ENCODE measurements around the gene OR13C4. TPM values are rescaled to one million over a fixed set of nuclear protein-coding genes. Genes with fewer than 3 reads are reported as not detected.

OR13C4 gene
- polyA plus RNA-seq, 1 of the 3 experiments (the other 2 are of a cell fraction): not detected

DNA sequence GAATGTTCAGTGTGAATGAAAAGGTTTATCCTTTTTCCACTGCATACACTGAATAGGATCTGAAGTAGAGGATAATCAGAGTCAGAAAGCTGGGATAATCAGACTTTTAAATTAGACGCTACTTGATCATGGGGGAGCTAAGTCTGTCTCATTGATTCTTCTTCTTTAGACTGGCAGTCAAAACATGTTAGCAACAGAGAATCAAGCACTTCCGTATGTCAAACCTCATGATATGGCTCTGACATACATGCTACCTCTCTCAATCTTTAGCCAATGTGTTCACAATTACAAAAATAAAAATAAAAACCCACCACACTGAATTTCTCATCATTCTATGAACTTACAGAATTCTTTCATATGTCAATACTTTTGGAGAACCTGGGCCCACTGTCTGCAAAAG, 42.0 kb downstream of the OR13C4 start:
- Histone ChIP-seq H4K20me1 (ENCODE audit: insufficient read depth) (no peaks in the 10 kb centered on the region), H3K4me3 (ENCODE audit: low read depth in 2 of 2, low read length in 1 of 2) (no peak overlapping the region), H3K4me2 (no peak overlapping the region), H3K27ac (ENCODE audit: low read depth in 2 of 2, low read length in 1 of 2) (no peak overlapping the region), H2AFZ (ENCODE audit: low read depth) (no peak overlapping the region), H3K9me2 (no peaks in the 10 kb centered on the region), H3K27me3 (ENCODE audit: insufficient read depth) (no peaks in the 10 kb centered on the region), H3F3A (replicated peaks; ENCODE audit: insufficient read depth) (no peaks in the 10 kb centered on the region), H3K9ac (no peak overlapping the region), H3K79me2 (ENCODE audit: insufficient read depth) (no peaks in the 10 kb centered on the region), H3K4me1 (ENCODE audit: control insufficient read depth in 1 of 2, insufficient read depth in 2 of 2, low read depth in 1 of 2, low read length in 1 of 2) (no peaks in the 10 kb centered on the region), H3K36me3 (replicated peaks in 1 of 2; ENCODE audit: control insufficient read depth in 1 of 2, insufficient read depth in 2 of 2, low read length in 1 of 2) (no peaks in the 10 kb centered on the region), H3K9me3 (no peaks in the 10 kb centered on the region)
- ChIA-PET CTCF (interaction anchor here (1.9 kb wide), 1 partner anchor 10 kb away, joined by 6 read pairs; no protein-coding TSS in a partner anchor), POLR2A (no interaction called here)
- no peak for DNase-seq
- WGBS (ENCODE audit: low lambda C conversion rate): 2% methylated on average over 2 of the region's 2 CpGs
- no peak for TF ChIP-seq TCF12 (IDR thresholded peaks at IDR 0.05)

DNA sequence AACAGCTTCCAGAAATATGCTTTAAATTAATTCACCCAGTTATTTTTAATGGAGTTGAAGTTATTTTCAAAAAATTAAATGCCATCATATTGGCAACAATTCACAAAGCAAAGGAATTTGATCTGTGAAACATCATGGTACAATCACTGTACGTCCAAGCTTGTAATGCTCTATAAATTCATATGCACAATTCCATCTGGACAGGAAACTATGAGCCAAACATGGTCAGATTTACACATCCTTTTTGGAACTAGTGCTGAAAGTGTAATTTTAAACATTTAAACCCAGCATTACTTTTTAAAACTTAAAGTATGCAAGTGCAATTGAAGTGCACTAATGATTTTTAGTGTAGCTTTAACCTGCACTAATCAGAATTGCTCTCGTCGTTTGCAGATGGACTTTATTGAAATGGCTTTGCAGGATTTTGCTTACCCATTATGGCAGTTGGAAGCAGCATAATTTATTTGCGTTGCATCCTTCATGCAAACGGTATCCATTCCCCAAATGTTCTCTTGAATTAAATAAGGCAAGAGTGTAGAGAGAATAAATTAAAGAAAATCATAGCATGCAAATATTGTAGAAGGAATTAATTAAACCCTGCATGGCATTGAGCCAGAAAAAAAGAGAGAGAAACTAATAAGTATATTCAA, 44.0 kb downstream of the OR13C4 start:
- CTCF ChIA-PET: no interaction called here
- POLR2A ChIA-PET: no interaction called here
- WGBS (ENCODE audit: low lambda C conversion rate): 2% methylated on average over 5 of the region's 5 CpGs

More for the DNA sequence above, 44.0 kb downstream of the OR13C4 start:
- Histone ChIP-seq H2AFZ (ENCODE audit: low read depth) (no peak overlapping the region), H3K4me1 (ENCODE audit: control insufficient read depth in 1 of 2, insufficient read depth in 2 of 2, low read depth in 1 of 2, low read length in 1 of 2) (no peaks in the 10 kb centered on the region), H3K36me3 (replicated peaks in 1 of 2; ENCODE audit: control insufficient read depth in 1 of 2, insufficient read depth in 2 of 2, low read length in 1 of 2) (no peaks in the 10 kb centered on the region), H3K4me2 (no peak overlapping the region), H3K4me3 (ENCODE audit: low read depth in 2 of 2, low read length in 1 of 2) (no peak overlapping the region), H3K9me3 (no peaks in the 10 kb centered on the region), H3K79me2 (ENCODE audit: insufficient read depth) (no peaks in the 10 kb centered on the region), H3K27ac (ENCODE audit: low read depth in 2 of 2, low read length in 1 of 2) (no peak overlapping the region), H3K27me3 (ENCODE audit: insufficient read depth) (no peaks in the 10 kb centered on the region), H3K9me2 (no peaks in the 10 kb centered on the region), H3K9ac (no peak overlapping the region), H3F3A (replicated peaks; ENCODE audit: insufficient read depth) (no peaks in the 10 kb centered on the region), H4K20me1 (ENCODE audit: insufficient read depth) (no peaks in the 10 kb centered on the region)
- DNase-seq: no peak
- TF ChIP-seq RAD21 (IDR thresholded peaks at IDR 0.05; ENCODE audit: low read length) (no peak), MEF2A (IDR thresholded peaks at IDR 0.05; ENCODE audit: borderline replicate concordance, low read depth) (no peak), YY1 (IDR thresholded peaks at IDR 0.05; ENCODE audit: low read depth) (no peak), GATA2 (CRISPR knock-in tag; IDR thresholded peaks at IDR 0.05) (no peak), GABPA (IDR thresholded peaks at IDR 0.05; ENCODE audit: low read depth) (no peak), EZH2phosphoT487 (IDR thresholded peaks at IDR 0.05; ENCODE audit: borderline replicate concordance, low read depth) (no peak)
- TF ChIP-seq, protein P1, sequence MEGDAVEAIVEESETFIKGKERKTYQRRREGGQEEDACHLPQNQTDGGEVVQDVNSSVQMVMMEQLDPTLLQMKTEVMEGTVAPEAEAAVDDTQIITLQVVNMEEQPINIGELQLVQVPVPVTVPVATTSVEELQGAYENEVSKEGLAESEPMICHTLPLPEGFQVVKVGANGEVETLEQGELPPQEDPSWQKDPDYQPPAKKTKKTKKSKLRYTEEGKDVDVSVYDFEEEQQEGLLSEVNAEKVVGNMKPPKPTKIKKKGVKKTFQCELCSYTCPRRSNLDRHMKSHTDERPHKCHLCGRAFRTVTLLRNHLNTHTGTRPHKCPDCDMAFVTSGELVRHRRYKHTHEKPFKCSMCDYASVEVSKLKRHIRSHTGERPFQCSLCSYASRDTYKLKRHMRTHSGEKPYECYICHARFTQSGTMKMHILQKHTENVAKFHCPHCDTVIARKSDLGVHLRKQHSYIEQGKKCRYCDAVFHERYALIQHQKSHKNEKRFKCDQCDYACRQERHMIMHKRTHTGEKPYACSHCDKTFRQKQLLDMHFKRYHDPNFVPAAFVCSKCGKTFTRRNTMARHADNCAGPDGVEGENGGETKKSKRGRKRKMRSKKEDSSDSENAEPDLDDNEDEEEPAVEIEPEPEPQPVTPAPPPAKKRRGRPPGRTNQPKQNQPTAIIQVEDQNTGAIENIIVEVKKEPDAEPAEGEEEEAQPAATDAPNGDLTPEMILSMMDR (IDR thresholded peaks at IDR 0.05): no peak
- TF ChIP-seq, protein P2, sequence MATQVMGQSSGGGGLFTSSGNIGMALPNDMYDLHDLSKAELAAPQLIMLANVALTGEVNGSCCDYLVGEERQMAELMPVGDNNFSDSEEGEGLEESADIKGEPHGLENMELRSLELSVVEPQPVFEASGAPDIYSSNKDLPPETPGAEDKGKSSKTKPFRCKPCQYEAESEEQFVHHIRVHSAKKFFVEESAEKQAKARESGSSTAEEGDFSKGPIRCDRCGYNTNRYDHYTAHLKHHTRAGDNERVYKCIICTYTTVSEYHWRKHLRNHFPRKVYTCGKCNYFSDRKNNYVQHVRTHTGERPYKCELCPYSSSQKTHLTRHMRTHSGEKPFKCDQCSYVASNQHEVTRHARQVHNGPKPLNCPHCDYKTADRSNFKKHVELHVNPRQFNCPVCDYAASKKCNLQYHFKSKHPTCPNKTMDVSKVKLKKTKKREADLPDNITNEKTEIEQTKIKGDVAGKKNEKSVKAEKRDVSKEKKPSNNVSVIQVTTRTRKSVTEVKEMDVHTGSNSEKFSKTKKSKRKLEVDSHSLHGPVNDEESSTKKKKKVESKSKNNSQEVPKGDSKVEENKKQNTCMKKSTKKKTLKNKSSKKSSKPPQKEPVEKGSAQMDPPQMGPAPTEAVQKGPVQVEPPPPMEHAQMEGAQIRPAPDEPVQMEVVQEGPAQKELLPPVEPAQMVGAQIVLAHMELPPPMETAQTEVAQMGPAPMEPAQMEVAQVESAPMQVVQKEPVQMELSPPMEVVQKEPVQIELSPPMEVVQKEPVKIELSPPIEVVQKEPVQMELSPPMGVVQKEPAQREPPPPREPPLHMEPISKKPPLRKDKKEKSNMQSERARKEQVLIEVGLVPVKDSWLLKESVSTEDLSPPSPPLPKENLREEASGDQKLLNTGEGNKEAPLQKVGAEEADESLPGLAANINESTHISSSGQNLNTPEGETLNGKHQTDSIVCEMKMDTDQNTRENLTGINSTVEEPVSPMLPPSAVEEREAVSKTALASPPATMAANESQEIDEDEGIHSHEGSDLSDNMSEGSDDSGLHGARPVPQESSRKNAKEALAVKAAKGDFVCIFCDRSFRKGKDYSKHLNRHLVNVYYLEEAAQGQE (IDR thresholded peaks at IDR 0.05; ENCODE audit: low read depth, low read length): no peak
- TF ChIP-seq, protein P3, sequence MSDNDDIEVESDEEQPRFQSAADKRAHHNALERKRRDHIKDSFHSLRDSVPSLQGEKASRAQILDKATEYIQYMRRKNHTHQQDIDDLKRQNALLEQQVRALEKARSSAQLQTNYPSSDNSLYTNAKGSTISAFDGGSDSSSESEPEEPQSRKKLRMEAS (IDR thresholded peaks at IDR 0.05; ENCODE audit: low read depth): no peak

Other genes starting within 250 kb of the OR13C4 start
- gene OR13F1, start 22.9 kb downstream of the OR13C4 start, polyA plus RNA-seq (2012; rRNA removed): not detected in 2 replicates
- not detected in 2 replicates for gene OR13C3, start 9.6 kb upstream of the OR13C4 start, polyA plus RNA-seq (2012; rRNA removed)
- not detected in 2 replicates for gene OR13C8, start 42.0 kb upstream of the OR13C4 start, polyA plus RNA-seq (2012; rRNA removed)
- not detected in 2 replicates for gene OR13C5, start 72.2 kb upstream of the OR13C4 start, polyA plus RNA-seq (2012; rRNA removed)
- gene OR13C2, start 78.4 kb upstream of the OR13C4 start, polyA plus RNA-seq (2012; rRNA removed): not detected in 2 replicates
- gene OR13C9, start 91.0 kb upstream of the OR13C4 start, polyA plus RNA-seq (2012; rRNA removed): not detected in 2 replicates
- gene OR13D1, start 167.3 kb upstream of the OR13C4 start, polyA plus RNA-seq (2012; rRNA removed): not detected in 2 replicates
- gene NIPSNAP3A, start 220.5 kb upstream of the OR13C4 start, polyA plus RNA-seq (2012; rRNA removed): 29.2 and 48.9 TPM in 2 replicates
- gene NIPSNAP3B, start 236.9 kb upstream of the OR13C4 start, polyA plus RNA-seq (2012; rRNA removed): 1.4 and 2.4 TPM in 2 replicates

All from SK-N-SH (cell line).